ENCODE data around the gene DEDD. TPM values are rescaled to one million over a fixed set of nuclear protein-coding genes. Genes with fewer than 3 reads are reported as not detected.

DEDD gene
- polyA plus RNA-seq, 1 of the 3 experiments (the other 2 are of a cell fraction): 45.0 TPM

DNA sequence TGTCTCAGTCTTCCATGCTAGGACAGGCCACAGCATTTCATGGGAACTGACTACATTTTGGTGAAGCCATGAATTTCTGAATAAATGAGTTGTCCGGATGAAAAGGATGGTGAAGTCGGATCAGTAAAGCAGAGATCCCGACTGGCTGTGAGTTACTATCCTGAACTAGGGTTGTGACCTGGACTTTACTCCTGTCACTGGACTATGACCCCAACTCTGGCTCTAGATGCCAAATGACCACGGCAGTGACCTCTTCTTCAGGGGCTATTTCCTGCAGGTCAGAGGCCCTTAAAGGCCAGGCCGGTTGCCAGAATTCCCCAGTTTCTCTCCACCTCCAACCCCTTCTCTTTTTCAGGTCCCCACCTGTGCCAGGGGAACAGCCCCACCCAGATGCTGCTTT is 41.4 kb downstream of the DEDD start:
- TF ChIP-seq NRF1 (IDR thresholded peaks at IDR 0.05; ENCODE audit: low read depth, low read length) (no peak), YY1 (IDR thresholded peaks at IDR 0.05; ENCODE audit: low read depth) (no peak), NFIC (IDR thresholded peaks at IDR 0.05; ENCODE audit: borderline replicate concordance) (no peak), POLR2AphosphoS5 (IDR thresholded peaks at IDR 0.05; ENCODE audit: low read depth, low read length) (no peak), MEF2A (IDR thresholded peaks at IDR 0.05; ENCODE audit: borderline replicate concordance, low read depth) (no peak), SIN3A (IDR thresholded peaks at IDR 0.05; ENCODE audit: borderline replicate concordance, low read depth, low read length) (no peak), REST (IDR thresholded peaks at IDR 0.05; ENCODE audit: low read depth, low read length) (no peak), GABPA (IDR thresholded peaks at IDR 0.05; ENCODE audit: low read depth) (no peak), TCF12 (IDR thresholded peaks at IDR 0.05) (no peak), CHD2 (IDR thresholded peaks at IDR 0.05; ENCODE audit: low read length, partially characterized antibody) (no peak), FOXM1 (IDR thresholded peaks at IDR 0.05; ENCODE audit: low read depth) (no peak), JUND (IDR thresholded peaks at IDR 0.05) (no peak)
- TF ChIP-seq, protein P1, sequence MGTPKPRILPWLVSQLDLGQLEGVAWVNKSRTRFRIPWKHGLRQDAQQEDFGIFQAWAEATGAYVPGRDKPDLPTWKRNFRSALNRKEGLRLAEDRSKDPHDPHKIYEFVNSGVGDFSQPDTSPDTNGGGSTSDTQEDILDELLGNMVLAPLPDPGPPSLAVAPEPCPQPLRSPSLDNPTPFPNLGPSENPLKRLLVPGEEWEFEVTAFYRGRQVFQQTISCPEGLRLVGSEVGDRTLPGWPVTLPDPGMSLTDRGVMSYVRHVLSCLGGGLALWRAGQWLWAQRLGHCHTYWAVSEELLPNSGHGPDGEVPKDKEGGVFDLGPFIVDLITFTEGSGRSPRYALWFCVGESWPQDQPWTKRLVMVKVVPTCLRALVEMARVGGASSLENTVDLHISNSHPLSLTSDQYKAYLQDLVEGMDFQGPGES (IDR thresholded peaks at IDR 0.05; ENCODE audit: low read depth, low read length): no peak
- TF ChIP-seq, protein P2, sequence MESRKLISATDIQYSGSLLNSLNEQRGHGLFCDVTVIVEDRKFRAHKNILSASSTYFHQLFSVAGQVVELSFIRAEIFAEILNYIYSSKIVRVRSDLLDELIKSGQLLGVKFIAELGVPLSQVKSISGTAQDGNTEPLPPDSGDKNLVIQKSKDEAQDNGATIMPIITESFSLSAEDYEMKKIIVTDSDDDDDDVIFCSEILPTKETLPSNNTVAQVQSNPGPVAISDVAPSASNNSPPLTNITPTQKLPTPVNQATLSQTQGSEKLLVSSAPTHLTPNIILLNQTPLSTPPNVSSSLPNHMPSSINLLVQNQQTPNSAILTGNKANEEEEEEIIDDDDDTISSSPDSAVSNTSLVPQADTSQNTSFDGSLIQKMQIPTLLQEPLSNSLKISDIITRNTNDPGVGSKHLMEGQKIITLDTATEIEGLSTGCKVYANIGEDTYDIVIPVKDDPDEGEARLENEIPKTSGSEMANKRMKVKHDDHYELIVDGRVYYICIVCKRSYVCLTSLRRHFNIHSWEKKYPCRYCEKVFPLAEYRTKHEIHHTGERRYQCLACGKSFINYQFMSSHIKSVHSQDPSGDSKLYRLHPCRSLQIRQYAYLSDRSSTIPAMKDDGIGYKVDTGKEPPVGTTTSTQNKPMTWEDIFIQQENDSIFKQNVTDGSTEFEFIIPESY (IDR thresholded peaks at IDR 0.05; ENCODE audit: borderline replicate concordance, low read depth): no peak
- TF ChIP-seq, protein P3, sequence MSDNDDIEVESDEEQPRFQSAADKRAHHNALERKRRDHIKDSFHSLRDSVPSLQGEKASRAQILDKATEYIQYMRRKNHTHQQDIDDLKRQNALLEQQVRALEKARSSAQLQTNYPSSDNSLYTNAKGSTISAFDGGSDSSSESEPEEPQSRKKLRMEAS (IDR thresholded peaks at IDR 0.05; ENCODE audit: low read depth): no peak
- no peak overlapping the region for H2AFZ ChIP-seq (ENCODE audit: low read depth)

More for the DNA sequence above, 41.4 kb downstream of the DEDD start:
- POLR2A ChIA-PET: no interaction called here
- Histone ChIP-seq H3K27ac (ENCODE audit: low read depth in 2 of 2, low read length in 1 of 2) (no peak overlapping the region), H3K36me3 (replicated peaks in 1 of 2; ENCODE audit: control insufficient read depth in 1 of 2, insufficient read depth in 2 of 2, low read length in 1 of 2) (no peaks in the 10 kb centered on the region), H3K27me3 (ENCODE audit: insufficient read depth) (no peaks in the 10 kb centered on the region), H3K79me2 (ENCODE audit: insufficient read depth) (no peaks in the 10 kb centered on the region), H3K9ac (no peak overlapping the region), H3K4me3 (ENCODE audit: low read depth in 2 of 2, low read length in 1 of 2) (no peak overlapping the region), H3K9me3 (no peaks in the 10 kb centered on the region), H3K9me2 (no peaks in the 10 kb centered on the region), H3K4me1 (ENCODE audit: control insufficient read depth in 1 of 2, insufficient read depth in 2 of 2, low read depth in 1 of 2, low read length in 1 of 2) (0 out of 4 replicates have a peak, but pooled peaks cover 0 to 6% of the 10 kb centered on the region in 2 experiments), H3K4me2 (no peak overlapping the region), H4K20me1 (ENCODE audit: insufficient read depth) (no peaks in the 10 kb centered on the region), H3F3A (replicated peaks; ENCODE audit: insufficient read depth) (no peaks in the 10 kb centered on the region)
- CTCF ChIA-PET: interaction anchor here (0.9 kb wide), 1 partner anchor 20 kb away, joined by 3 read pairs; no protein-coding TSS in a partner anchor
- no peak for DNase-seq
- 82% methylated on average over 5 of the region's 5 CpGs for WGBS (ENCODE audit: low lambda C conversion rate)
